Neural progenitor cell (in vitro differentiated cells): Measurements from ENCODE around the gene MAF. TPM values are rescaled to one million over a fixed set of nuclear protein-coding genes. Genes with fewer than 3 reads are reported as not detected.

Experiments
- DNase-seq: peaks from one replicate; pipeline ENCODE4 v3.0.0-alpha.2; 2016; ENCODE audit warnings: low spot score
- H2AFZ ChIP-seq: fragments of 200-600 bp; sonication (generic); replicated peaks from 2 replicates; pipeline ENCODE4 v1.6.1; 2016; ENCODE audit warnings: antibody characterized with exemption
- H3F3A ChIP-seq: fragments of 200-600 bp; sonication (generic); 2 replicates; pipeline ENCODE4 v1.6.1; 2016; ENCODE audit warnings: antibody characterized with exemption, low read depth
- H3K27ac ChIP-seq: fragments of 200-600 bp; sonication (generic); 2 replicates; pipeline ENCODE4 v1.5.1; 2016; ENCODE audit warnings: mild to moderate bottlenecking
- H3K27me3 ChIP-seq: fragments of 200-600 bp; sonication (generic); 2 replicates; pipeline ENCODE4 v1.6.1; 2016; ENCODE audit warnings: mild to moderate bottlenecking, moderate library complexity
- H3K36me3 ChIP-seq: fragments of 200-600 bp; sonication (generic); 2 replicates; pipeline ENCODE4 v1.5.1; 2016
- H3K4me1 ChIP-seq: fragments of 200-600 bp; sonication (generic); 2 replicates; pipeline ENCODE4 v1.6.1; 2016; ENCODE audit warnings: mixed run types
- H3K4me2 ChIP-seq: fragments of 200-600 bp; sonication (generic); 2 replicates; pipeline ENCODE4 v1.6.1; 2016
- H3K4me3 ChIP-seq: fragments of 200-600 bp; sonication (generic); 2 replicates; pipeline ENCODE4 v1.5.1; 2016
- H3K79me2 ChIP-seq: fragments of 200-600 bp; sonication (generic); 2 replicates; pipeline ENCODE4 v1.6.1; 2016; ENCODE audit warnings: low read depth
- H3K9ac ChIP-seq: fragments of 200-600 bp; sonication (generic); 2 replicates; pipeline ENCODE4 v1.6.1; 2016
- H3K9me3 ChIP-seq: fragments of 200-600 bp; sonication (generic); 2 replicates; pipeline ENCODE4 v1.5.1; 2016; ENCODE audit warnings: low read depth
- H4K20me1 ChIP-seq: fragments of 200-600 bp; sonication (generic); 2 replicates; pipeline ENCODE4 v1.6.1; 2016; ENCODE audit warnings: low read depth
- H3K27ac Mint-ChIP-seq: 3 replicates; pipeline ENCODE4 v1.8.0; 2021; ENCODE audit warnings: mixed read lengths
- H3K27me3 Mint-ChIP-seq: 2 replicates; pipeline ENCODE4 v1.8.0; 2022; ENCODE audit warnings: low read depth, mild to moderate bottlenecking, inconsistent platforms, moderate library complexity, mixed read lengths; ENCODE audit not compliant: insufficient read depth
- H3K36me3 Mint-ChIP-seq: 3 replicates; pipeline ENCODE4 v1.8.0; 2021; ENCODE audit warnings: mixed read lengths
- H3K4me1 Mint-ChIP-seq: 3 replicates; pipeline ENCODE4 v1.8.0; 2021; ENCODE audit warnings: mixed read lengths
- H3K4me3 Mint-ChIP-seq: 3 replicates; pipeline ENCODE4 v1.8.0; 2021; ENCODE audit warnings: mild to moderate bottlenecking, moderate library complexity, mixed read lengths
- H3K9me3 Mint-ChIP-seq: 3 replicates; pipeline ENCODE4 v1.8.0; 2020; ENCODE audit warnings: mixed read lengths
- EZH2 ChIP-seq: fragments of 200-600 bp; sonication (generic); IDR thresholded peaks from 2 replicates; pipeline ENCODE4 v1.6.1; 2017; ENCODE audit warnings: antibody characterized with exemption, mild to moderate bottlenecking, moderate library complexity
- EZH2phosphoT487 ChIP-seq: fragments of 200-600 bp; sonication (generic); IDR thresholded peaks from 2 replicates; pipeline ENCODE4 v1.6.1; 2017; ENCODE audit warnings: antibody characterized with exemption
- total RNA-seq: library from RNA; depleted of rRNA; stranded (reverse); fragments of >200 nt; gene quantifications from 2 replicates; pipeline ENCODE4 v1.2.3, GENCODE V29; 2015; ENCODE audit warnings: low replicate concordance
- TF ChIP-seq, protein P1 (sequence below): fragments of 200-600 bp; sonication (generic); IDR thresholded peaks from 2 replicates; pipeline ENCODE4 v1.5.1; 2017; ENCODE audit warnings: antibody characterized with exemption, mild to moderate bottlenecking

Gene MAF
- total RNA-seq, 1 donor from 2014 or later = 10.8 TPM

DNA sequence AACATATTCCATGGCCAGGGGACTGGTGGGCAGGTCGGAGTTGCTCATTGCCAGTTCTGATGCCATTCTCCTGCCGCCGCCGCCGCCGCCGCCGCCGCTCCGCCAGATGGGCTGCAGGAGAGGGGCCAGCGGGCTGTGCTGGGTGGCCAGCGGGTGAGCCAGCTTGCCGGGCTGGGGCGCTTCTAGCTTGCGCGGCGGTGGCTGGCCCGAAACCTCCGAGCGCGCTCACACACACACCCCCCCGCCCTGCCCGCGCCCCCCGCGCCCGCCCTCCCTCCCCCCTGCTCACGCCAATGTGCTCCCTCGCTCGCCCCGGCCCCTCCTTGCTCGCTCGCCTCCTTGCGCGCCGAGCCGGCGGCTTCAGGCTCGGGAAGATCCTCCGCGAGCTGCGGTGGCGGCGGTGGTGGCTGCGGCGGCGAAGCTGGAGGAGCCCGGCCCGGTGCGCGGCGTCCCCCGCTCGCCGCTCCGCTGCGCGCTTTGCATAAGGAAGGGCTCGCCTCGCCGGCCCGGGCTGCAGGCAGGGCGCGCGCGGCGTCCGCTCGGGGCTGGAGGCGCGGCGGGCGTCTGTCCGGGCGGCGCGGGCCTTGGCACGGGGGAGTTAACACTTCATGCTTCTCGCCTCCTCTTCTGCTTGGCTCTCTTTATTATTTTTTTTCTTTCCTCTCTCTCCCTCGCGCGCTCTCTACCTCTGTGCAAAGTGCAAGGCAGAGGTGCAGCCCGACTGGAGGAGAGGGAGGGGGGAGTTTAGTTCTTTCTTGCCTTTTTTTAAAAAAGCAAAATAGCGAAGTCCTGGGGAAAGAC lies 500 bp downstream of the MAF start:
- H3K27ac Mint-ChIP-seq = peak overlapping the region; percentile 95
- H2AFZ ChIP-seq = peak overlapping the region; percentile 75
- peak overlapping the region; percentile 3 for H3K27ac ChIP-seq
- no peaks in the 10 kb centered on the region for H3K9me3 ChIP-seq
- no peaks in the 10 kb centered on the region for H3K36me3 ChIP-seq
- peaks cover 5% of the 10 kb centered on the region for H3K36me3 Mint-ChIP-seq
- H3K4me3 Mint-ChIP-seq = peak overlapping the region; percentile 97
- no peaks in the 10 kb centered on the region for H3K9me3 Mint-ChIP-seq
- peaks cover 33% of the 10 kb centered on the region for H3K4me1 Mint-ChIP-seq
- peak; percentile 91 for DNase-seq
- H3K79me2 ChIP-seq = peaks cover 42% of the 10 kb centered on the region
- no peaks in the 10 kb centered on the region for H3K27me3 ChIP-seq
- H3K4me2 ChIP-seq = peak overlapping the region; percentile 94
- peaks cover 20% of the 10 kb centered on the region for H3F3A ChIP-seq
- H3K4me3 ChIP-seq = peak overlapping the region; percentile 85
- peaks cover 8% of the 10 kb centered on the region for H3K27me3 Mint-ChIP-seq
- H3K9ac ChIP-seq = no peak overlapping the region
- H3K4me1 ChIP-seq = peaks cover 41% of the 10 kb centered on the region
- TF ChIP-seq EZH2 (no peak), EZH2phosphoT487 (no peak)
- TF ChIP-seq, protein P1, sequence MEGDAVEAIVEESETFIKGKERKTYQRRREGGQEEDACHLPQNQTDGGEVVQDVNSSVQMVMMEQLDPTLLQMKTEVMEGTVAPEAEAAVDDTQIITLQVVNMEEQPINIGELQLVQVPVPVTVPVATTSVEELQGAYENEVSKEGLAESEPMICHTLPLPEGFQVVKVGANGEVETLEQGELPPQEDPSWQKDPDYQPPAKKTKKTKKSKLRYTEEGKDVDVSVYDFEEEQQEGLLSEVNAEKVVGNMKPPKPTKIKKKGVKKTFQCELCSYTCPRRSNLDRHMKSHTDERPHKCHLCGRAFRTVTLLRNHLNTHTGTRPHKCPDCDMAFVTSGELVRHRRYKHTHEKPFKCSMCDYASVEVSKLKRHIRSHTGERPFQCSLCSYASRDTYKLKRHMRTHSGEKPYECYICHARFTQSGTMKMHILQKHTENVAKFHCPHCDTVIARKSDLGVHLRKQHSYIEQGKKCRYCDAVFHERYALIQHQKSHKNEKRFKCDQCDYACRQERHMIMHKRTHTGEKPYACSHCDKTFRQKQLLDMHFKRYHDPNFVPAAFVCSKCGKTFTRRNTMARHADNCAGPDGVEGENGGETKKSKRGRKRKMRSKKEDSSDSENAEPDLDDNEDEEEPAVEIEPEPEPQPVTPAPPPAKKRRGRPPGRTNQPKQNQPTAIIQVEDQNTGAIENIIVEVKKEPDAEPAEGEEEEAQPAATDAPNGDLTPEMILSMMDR = no peak
- H4K20me1 ChIP-seq = no peaks in the 10 kb centered on the region

DNA sequence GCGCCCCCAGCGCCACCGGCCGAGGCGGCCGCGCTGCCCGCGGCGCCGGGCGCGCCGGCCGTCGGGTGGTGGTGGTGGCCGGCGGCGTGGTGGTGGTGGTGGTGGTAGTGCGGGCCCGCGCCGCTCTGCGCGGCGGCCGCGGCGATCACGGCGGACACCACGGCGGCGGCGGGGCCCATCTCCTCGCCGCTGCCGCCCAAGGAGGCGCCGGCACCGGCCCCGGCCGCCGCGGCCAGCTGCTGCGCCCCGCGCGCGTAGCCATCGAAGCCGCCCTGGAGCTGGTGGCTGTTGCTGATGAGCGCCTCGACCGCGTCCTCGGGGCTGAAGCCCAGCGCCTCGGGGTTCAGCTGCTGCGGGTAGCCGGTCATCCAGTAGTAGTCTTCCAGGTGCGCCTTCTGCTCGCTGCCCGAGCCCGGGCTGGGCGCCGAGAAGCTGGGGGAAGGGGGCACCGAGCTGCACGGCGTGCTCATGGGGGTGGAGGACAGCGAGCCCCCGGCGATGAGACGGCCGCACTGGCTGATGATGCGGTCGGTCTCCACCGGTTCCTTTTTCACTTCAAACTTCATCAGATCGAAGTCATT lies 1.2 kb downstream of the MAF start:
- peaks cover 36% of the 10 kb centered on the region for H3K4me1 Mint-ChIP-seq
- Histone ChIP-seq H3K27ac (no peak overlapping the region), H3K9ac (no peak overlapping the region), H3K9me3 (no peaks in the 10 kb centered on the region), H3F3A (peaks cover 20% of the 10 kb centered on the region), H3K4me1 (peaks cover 48% of the 10 kb centered on the region), H2AFZ (peak overlapping the region; percentile 75), H3K4me2 (peak overlapping the region; percentile 94), H3K36me3 (no peaks in the 10 kb centered on the region), H3K79me2 (peaks cover 49% of the 10 kb centered on the region), H3K4me3 (peak overlapping the region; percentile 85), H4K20me1 (no peaks in the 10 kb centered on the region), H3K27me3 (no peaks in the 10 kb centered on the region)
- H3K36me3 Mint-ChIP-seq = peaks cover 5% of the 10 kb centered on the region
- H3K9me3 Mint-ChIP-seq = no peaks in the 10 kb centered on the region
- peaks cover 8% of the 10 kb centered on the region for H3K27me3 Mint-ChIP-seq
- H3K4me3 Mint-ChIP-seq = peak overlapping the region; percentile 97
- H3K27ac Mint-ChIP-seq = peak overlapping the region; percentile 70
- TF ChIP-seq EZH2 (peak; percentile 43), EZH2phosphoT487 (no peak)
- DNase-seq = peak; percentile 74

DNA sequence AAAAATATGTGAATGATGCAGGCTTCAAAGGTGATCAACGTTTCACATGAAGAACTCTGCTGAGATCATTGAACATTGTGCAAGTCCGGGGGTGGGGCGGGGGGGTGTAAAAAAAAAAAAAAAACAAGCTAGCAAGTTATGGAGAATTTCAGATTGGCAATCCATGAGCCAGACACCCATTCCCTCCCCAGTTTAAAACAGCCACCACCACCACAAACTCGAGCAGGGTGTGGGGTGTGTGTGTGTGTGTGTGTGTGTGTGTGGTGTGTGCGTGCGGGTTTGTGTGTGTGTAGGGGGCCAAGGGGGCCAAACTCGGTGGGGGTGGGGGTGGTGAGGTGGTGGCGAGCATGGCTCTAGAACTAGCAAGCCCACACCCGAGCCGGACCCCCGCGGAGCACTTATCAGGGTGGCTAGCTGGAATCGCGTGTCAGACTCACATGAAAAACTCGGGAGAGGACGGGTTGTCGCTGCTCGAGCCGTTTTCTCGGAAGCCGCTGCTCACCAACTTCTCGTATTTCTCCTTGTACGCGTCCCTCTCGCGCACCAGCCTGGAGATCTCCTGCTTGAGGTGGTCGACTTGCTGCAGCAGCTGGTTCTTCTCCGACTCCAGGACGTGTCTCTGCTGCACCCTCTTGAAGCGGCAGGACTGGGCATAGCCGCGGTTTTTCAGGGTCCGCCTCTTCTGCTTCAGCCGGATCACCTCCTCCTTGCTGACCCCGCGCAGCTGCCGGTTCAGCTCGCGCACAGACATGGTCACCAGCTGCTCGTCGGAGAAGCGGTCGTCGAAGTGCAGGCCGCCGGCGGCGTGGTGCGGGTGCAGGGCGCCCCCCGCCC lies 2.0 kb downstream of the MAF start:
- H4K20me1 ChIP-seq = no peaks in the 10 kb centered on the region

More for the DNA sequence above, 2.0 kb downstream of the MAF start:
- Histone ChIP-seq H3K4me3 (peak overlapping the region; percentile 67), H3K79me2 (peaks cover 55% of the 10 kb centered on the region), H2AFZ (no peak overlapping the region), H3K9me3 (no peaks in the 10 kb centered on the region), H3K4me1 (peaks cover 46% of the 10 kb centered on the region), H3F3A (peaks cover 20% of the 10 kb centered on the region), H3K9ac (no peak overlapping the region), H3K4me2 (peak overlapping the region; percentile 78), H3K27ac (peak overlapping the region; percentile 1), H3K36me3 (no peaks in the 10 kb centered on the region), H3K27me3 (no peaks in the 10 kb centered on the region)
- H3K4me3 Mint-ChIP-seq = peak overlapping the region; percentile 97
- H3K4me1 Mint-ChIP-seq = peaks cover 41% of the 10 kb centered on the region
- H3K27ac Mint-ChIP-seq = peak overlapping the region; percentile 95
- peaks cover 5% of the 10 kb centered on the region for H3K36me3 Mint-ChIP-seq
- DNase-seq = peak; percentile 87
- H3K27me3 Mint-ChIP-seq = peaks cover 8% of the 10 kb centered on the region
- H3K9me3 Mint-ChIP-seq = no peaks in the 10 kb centered on the region
- TF ChIP-seq EZH2 (peak; percentile 17), EZH2phosphoT487 (no peak)
- TF ChIP-seq, protein P1 = peak; percentile 54
